DMS153 treated with DMSO at 0.1 percent for 48 hours (cell line): Measurements from ENCODE around the gene SDS.
A peak's percentile ranks its signal among the peaks of the same experiment; 100 is the strongest.
"Not testable (repeated sequence)": the region's sequence is repeated elsewhere in the genome, so short reads cannot be mapped to it uniquely, and the experiment has no call there.

Experiments used
- DNase-seq: peaks from one replicate; lab custom pipeline; 2025; ENCODE audit not compliant: unreplicated experiment; lab: John Stamatoyannopoulos, UW

The SDS gene

GRCh38 chr12:113381220-113381619 lies 22.5 kb downstream of the SDS start:
- DNase-seq: no peak

- no peak for DNase-seq
These were observed 25.4 kb downstream of the SDS start for GRCh38 chr12:113378291-113378690.

- DNase-seq: no peak
These were observed 28.8 kb downstream of the SDS start for GRCh38 chr12:113374823-113375428.

GRCh38 chr12:113373969-113374368 lies 29.7 kb downstream of the SDS start:
- DNase-seq: no peak

GRCh38 chr12:113373440-113373839 lies 30.2 kb downstream of the SDS start:
- no peak for DNase-seq

GRCh38 chr12:113372371-113372770 lies 31.3 kb downstream of the SDS start:
- DNase-seq: no peak

- no peak for DNase-seq
These were observed 31.9 kb downstream of the SDS start for GRCh38 chr12:113371808-113372207.

GRCh38 chr12:113370923-113371682 lies 32.6 kb downstream of the SDS start:
- DNase-seq: no peak

- no peak for DNase-seq
These were observed 34.2 kb downstream of the SDS start for GRCh38 chr12:113369391-113369985.

- DNase-seq: no peak
These were observed 35.4 kb downstream of the SDS start for GRCh38 chr12:113368331-113368730.

- DNase-seq: no peak
These were observed 36.9 kb downstream of the SDS start for GRCh38 chr12:113366827-113367226.

- no peak for DNase-seq
These were observed 37.9 kb downstream of the SDS start for GRCh38 chr12:113365639-113366395.

GRCh38 chr12:113364698-113365097 lies 39.0 kb downstream of the SDS start:
- DNase-seq: no peak

- DNase-seq: no peak
These were observed 41.9 kb downstream of the SDS start for GRCh38 chr12:113361574-113362370.

GRCh38 chr12:113359939-113360748 lies 43.5 kb downstream of the SDS start:
- DNase-seq: no peak

GRCh38 chr12:113359133-113359938 lies 44.4 kb downstream of the SDS start:
- DNase-seq: no peak

GRCh38 chr12:113358381-113359132 lies 45.1 kb downstream of the SDS start, which contains the start of gene PLBD2:
PLBD2 (plus strand) TSS chr12:113358587; CDS start chr12:113358601, 14 bp downstream.
- DNase-seq: peak; percentile 63

- not testable (repeated sequence) for DNase-seq
These were observed 49.5 kb downstream of the SDS start for GRCh38 chr12:113354192-113354591.
